GM12865 (cell line): Measurements from ENCODE around the gene TM4SF1.

Source experiments
- DNase-seq: peaks from one replicate; pipeline ENCODE4 v3.0.0; 2010; ENCODE audit warnings: low read depth
- H3K4me3 ChIP-seq: 2 replicates; pipeline ENCODE4 v1.5.1; 2011; ENCODE audit warnings: mild to moderate bottlenecking, low read depth, low read length, control low read depth
- CTCF ChIP-seq: IDR thresholded peaks from 2 replicates; pipeline ENCODE4 v1.5.1; 2011; ENCODE audit warnings: low read length, control low read depth, low read depth, inconsistent platforms; ENCODE audit not compliant: insufficient read depth; ENCODE audit errors: missing control alignments

TM4SF1 gene

GRCh38 chr3:149377408-149378364 lies at the start of gene TM4SF1:
TM4SF1 (minus strand) TSS chr3:149377649; CDS start chr3:149377547, 102 bp downstream.
- DNase-seq: no peak
- no peak within 1 kb of the TSS for H3K4me3 ChIP-seq
- no peak for TF ChIP-seq CTCF

GRCh38 chr3:149426325-149426724 lies 48.9 kb upstream of the TM4SF1 start:
- no peak for TF ChIP-seq CTCF
- no peak for DNase-seq
- no peak overlapping the region for H3K4me3 ChIP-seq

GRCh38 chr3:149424918-149425317 lies 47.5 kb upstream of the TM4SF1 start:
- no peak for TF ChIP-seq CTCF
- no peak for DNase-seq
- no peak overlapping the region for H3K4me3 ChIP-seq

GRCh38 chr3:149421764-149422163 lies 44.3 kb upstream of the TM4SF1 start:
- H3K4me3 ChIP-seq: no peak overlapping the region
- TF ChIP-seq CTCF: no peak
- no peak for DNase-seq

GRCh38 chr3:149419816-149420215 lies 42.4 kb upstream of the TM4SF1 start:
- no peak for TF ChIP-seq CTCF
- DNase-seq: no peak
- H3K4me3 ChIP-seq: no peak overlapping the region

DNA sequence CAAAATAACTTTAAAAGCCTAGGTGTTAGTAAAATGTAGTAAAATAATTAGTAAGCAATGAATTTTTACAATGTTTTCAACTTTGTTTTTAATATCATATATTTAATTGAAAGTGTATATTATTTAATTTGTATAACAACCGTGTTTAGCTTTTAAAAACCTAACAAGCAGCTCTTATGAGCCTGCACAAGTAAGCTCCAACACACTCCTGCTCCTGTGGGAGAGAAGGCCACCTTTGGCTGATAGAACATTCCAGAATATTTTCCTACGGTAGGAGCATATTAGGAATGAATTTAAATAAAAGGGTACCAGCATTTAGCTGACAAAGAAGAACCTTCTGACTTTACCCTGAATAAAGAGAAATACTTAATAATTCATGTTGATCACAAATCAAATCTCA lies 40.3 kb upstream of the TM4SF1 start:
- no peak for TF ChIP-seq CTCF
- DNase-seq: no peak
- no peak overlapping the region for H3K4me3 ChIP-seq
